Measurements from ENCODE around the gene ATP1A4. TPM values are rescaled to one million over a fixed set of nuclear protein-coding genes. Genes with fewer than 3 reads are reported as not detected.

ATP1A4 gene
- polyA plus RNA-seq, 3 donors = 1.00 to 16.0 TPM; not detected in 1

- TF ChIP-seq CTCF (IDR thresholded peaks at IDR 0.05) = no peak
- Histone ChIP-seq H3K9me3 (replicated peaks in 1 of 2; ENCODE audit: control insufficient read depth in 1 of 2, insufficient read depth in 1 of 2, low read length in 2 of 2) (no peaks in the 10 kb centered on the region), H3K79me2 (ENCODE audit: insufficient read depth, low read length) (no peaks in the 10 kb centered on the region), H3K4me2 (replicated peaks; ENCODE audit: extremely low read depth, low read length, poor library complexity, severe bottlenecking) (no peak overlapping the region), H3K9ac (ENCODE audit: insufficient read depth, low read length, poor library complexity, severe bottlenecking) (no peak overlapping the region), H3K27ac (ENCODE audit: low read depth in 1 of 2, low read length in 2 of 2) (no peak overlapping the region), H3K4me1 (ENCODE audit: control insufficient read depth in 1 of 2, insufficient read depth in 2 of 2, low read length in 2 of 2) (peaks cover 4 to 9% of the 10 kb centered on the region in 2 donors), H4K20me1 (ENCODE audit: insufficient read depth, low read length) (no peaks in the 10 kb centered on the region), H3K36me3 (replicated peaks in 1 of 2; ENCODE audit: control insufficient read depth in 1 of 2, insufficient read depth in 2 of 2, low read length in 2 of 2) (no peaks in the 10 kb centered on the region), H3K27me3 (ENCODE audit: control insufficient read depth in 2 of 2, insufficient read depth in 2 of 2, low read length in 2 of 2) (no peaks in the 10 kb centered on the region), H3K4me3 (replicated peaks in 1 of 3; ENCODE audit: low read depth in 2 of 3, low read length in 3 of 3) (no peak overlapping the region), H2AFZ (ENCODE audit: insufficient read depth, low read depth, low read length, poor library complexity, severe bottlenecking) (no peak overlapping the region)
- H3K4me3 Mint-ChIP-seq = no peak overlapping the region
- intact Hi-C loops (cut with micrococcal nuclease) = loop anchor here in 1 of 2 donors (10.0 kb wide), 1 partner anchor 92 kb away; no protein-coding TSS in a partner anchor
- no peaks in the 10 kb centered on the region for H3K9me3 Mint-ChIP-seq
- no peaks in the 10 kb centered on the region for H3K4me1 Mint-ChIP-seq
- H3K27ac Mint-ChIP-seq = no peak overlapping the region
- no peaks in the 10 kb centered on the region for H3K36me3 Mint-ChIP-seq
- no peak for DNase-seq
- H3K27me3 Mint-ChIP-seq (ENCODE audit: low read depth in 3 of 3) = peaks cover 0 to 2% (median under 1%) of the 10 kb centered on the region in 3 donors
- WGBS (ENCODE audit: insufficient coverage) = 100% methylated on average over 2 of the region's 4 CpGs
Measured at GRCh38 chr1:160197231-160197630, 45.8 kb downstream of the ATP1A4 start.

DNA sequence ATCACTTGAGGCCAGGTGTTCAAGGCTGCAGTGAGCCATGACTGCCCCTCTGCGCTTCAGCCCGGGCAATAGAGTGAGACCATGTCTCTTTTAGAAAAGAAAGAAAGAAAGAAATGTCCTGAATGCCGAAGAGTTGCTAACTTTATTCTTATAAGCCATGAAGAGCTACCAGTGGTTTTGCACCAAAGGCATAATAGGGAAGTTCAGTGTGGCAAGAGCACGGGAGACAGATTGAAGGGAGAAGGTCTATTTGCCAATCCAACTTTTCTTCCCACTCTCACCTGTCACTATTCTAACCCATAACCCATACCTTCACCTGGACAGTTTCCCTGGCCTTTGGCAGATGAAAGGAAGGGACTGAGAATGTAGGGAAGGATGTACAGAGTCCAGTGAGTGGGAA lies 49.4 kb downstream of the ATP1A4 start:
- no peaks in the 10 kb centered on the region for H3K9me3 ChIP-seq (replicated peaks in 1 of 2; ENCODE audit: control insufficient read depth in 1 of 2, insufficient read depth in 1 of 2, low read length in 2 of 2)
- no peak overlapping the region for H3K9ac ChIP-seq (ENCODE audit: insufficient read depth, low read length, poor library complexity, severe bottlenecking)
- Mint-ChIP-seq H3K36me3 (no peaks in the 10 kb centered on the region), H3K27ac (no peak overlapping the region), H3K4me3 (no peak overlapping the region), H3K4me1 (peaks cover 16% of the 10 kb centered on the region), H3K27me3 (ENCODE audit: low read depth in 3 of 3) (peaks cover 0 to 2% (median 2%) of the 10 kb centered on the region in 3 donors), H3K9me3 (no peaks in the 10 kb centered on the region)
- H3K4me3 ChIP-seq (replicated peaks in 1 of 3; ENCODE audit: low read depth in 2 of 3, low read length in 3 of 3) = no peak overlapping the region
- H3K79me2 ChIP-seq (ENCODE audit: insufficient read depth, low read length) = no peaks in the 10 kb centered on the region
- peaks cover 16 to 19% of the 10 kb centered on the region in 2 donors for H3K4me1 ChIP-seq (ENCODE audit: control insufficient read depth in 1 of 2, insufficient read depth in 2 of 2, low read length in 2 of 2)
- no peaks in the 10 kb centered on the region for H4K20me1 ChIP-seq (ENCODE audit: insufficient read depth, low read length)
- no peak overlapping the region for H3K27ac ChIP-seq (ENCODE audit: low read depth in 1 of 2, low read length in 2 of 2)
- H3K36me3 ChIP-seq (replicated peaks in 1 of 2; ENCODE audit: control insufficient read depth in 1 of 2, insufficient read depth in 2 of 2, low read length in 2 of 2) = no peaks in the 10 kb centered on the region
- 100% methylated on average over 2 of the region's 4 CpGs for WGBS (ENCODE audit: insufficient coverage)
- no peaks in the 10 kb centered on the region for H3K27me3 ChIP-seq (ENCODE audit: control insufficient read depth in 2 of 2, insufficient read depth in 2 of 2, low read length in 2 of 2)
- DNase-seq = peak in 2 of 3 donors; percentile 18 to 19
- intact Hi-C loops (cut with micrococcal nuclease) = no loop called here
- TF ChIP-seq CTCF (IDR thresholded peaks at IDR 0.05) = no peak
- no peak overlapping the region for H3K4me2 ChIP-seq (replicated peaks; ENCODE audit: extremely low read depth, low read length, poor library complexity, severe bottlenecking)
- H2AFZ ChIP-seq (ENCODE audit: insufficient read depth, low read depth, low read length, poor library complexity, severe bottlenecking) = no peak overlapping the region
